ENCODE results near the gene NAA40.

Gene NAA40

DNA sequence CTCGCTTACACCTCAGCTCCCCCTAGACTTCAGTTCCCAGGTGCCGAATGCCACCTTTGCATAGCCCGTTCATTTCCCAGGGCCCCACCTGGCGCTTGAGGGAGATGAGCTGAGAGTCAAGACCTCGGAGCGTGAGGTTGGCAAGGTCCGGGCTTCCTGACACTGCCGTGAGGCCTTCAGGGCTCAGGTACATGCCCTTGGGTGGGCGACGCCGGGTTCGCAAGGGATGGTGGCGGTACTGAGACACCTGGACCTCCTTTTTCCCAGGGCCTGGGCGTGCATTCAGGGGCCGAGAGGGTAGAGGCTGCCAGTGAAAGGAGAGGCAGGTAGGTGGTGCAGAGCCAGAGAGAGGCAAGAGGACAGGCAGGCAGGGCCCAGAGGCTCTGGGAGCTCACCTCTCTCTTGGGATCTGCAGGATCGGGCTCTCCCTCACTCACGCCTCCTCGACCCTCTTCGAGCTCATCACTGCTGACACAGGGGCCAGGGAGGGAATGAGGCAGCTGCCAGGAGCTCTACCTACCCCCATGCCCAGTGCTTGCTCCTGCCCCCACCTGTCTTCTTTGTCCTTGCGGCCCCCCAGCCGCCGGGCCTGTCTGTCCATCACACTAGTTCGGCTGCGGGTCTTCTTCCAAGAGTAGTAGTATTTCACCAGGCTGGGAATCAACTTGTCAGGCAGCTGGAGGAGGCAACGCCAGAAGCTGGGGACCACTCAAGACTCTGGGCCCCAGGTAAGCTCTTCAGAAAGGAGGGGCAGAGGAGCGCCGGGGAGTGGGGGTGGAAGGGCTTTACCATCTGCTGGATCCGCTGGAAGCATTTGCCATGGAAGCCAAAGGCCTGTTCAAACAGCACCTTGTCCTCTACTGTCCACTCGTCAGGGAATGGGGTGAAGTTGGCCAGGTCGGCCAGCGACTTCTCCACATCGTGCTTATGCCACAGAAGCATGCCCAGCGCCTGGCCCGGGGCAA, 24.7 kb upstream of the NAA40 start:
- no peak for DNase-seq (ENCODE audit: low spot score)

DNA sequence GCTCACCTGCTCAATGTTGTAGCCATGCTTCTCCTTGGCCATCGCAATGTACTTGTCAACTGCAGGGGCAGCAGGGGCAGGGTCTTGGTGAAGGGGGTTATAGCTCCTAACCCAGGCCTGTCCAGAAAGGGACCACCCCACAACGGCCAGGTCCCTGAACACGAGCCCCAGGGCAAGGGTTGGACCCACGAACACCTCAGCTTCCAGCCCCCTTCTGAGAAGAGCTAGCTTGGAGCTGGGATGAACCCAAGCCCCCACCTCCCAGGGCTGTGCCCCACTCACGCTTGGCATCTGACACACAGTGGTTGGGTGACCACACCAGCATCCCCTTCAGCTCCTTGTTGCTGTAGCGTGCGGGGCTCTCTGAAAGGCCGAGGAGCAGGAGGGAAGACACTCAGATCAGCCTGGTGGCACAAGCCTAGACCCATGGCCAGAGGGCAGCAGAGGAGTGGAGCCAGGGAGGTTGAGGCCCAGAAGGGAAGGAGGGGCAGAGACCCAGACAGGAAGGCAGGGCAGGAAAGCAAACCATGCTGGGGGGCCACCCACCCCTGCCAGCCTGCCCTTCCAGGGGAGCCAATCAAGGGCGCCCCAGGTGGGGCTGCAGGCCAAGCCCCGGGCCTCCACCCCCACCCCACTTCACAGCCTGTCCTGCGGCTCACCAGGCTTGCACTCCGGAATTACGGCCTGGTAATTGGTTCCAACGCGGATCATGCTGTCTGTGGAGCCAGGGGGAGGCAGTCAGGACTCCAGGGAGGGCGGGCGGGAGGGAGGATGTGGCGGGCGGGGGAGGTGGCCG, 23.7 kb upstream of the NAA40 start:
- no peak for DNase-seq (ENCODE audit: low spot score)

DNA sequence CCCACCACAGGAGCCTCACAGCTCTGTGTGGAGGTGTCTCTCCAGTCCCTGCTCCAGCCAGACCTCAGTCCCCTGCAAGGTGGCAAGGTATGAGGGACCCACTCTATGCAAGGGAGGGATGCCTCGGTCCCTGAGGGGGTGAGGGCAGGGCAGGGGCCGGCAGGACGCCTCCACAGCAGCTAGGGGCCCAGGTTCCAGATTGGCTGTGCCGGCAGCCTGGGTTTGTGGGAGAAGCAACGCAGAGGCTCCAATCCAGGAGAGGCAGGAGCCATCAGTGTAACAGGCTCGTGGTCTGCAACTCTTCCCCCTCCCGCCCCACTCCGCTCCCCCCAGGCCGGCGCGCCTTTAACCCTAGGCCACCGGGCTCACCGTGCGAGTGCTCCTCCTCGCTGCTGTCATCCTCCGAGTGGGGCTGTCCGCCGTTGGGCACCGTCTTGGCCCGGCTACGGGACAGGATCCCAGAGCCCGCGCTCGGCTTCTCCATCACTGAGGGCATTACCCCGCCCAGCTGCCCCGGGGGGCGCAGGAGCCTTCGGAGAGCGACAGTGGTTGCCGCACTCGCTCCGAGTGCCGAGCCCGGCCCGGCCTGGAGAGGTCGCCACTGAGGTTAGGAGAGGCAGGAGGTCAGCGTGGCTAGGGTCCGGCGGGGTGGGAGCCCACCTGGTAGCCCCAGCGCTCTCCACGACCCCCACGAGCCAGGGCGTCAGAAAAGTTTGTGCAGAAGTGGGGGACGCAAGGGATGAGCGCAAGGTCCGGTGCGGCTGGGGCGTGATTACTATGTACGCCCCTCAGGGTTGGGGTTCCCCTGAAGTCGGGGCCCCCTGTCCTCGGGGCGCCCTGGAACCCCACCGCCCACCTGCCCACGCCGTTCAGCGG, 22.6 kb upstream of the NAA40 start:
- DNase-seq (ENCODE audit: low spot score) = peak; percentile 85

DNA sequence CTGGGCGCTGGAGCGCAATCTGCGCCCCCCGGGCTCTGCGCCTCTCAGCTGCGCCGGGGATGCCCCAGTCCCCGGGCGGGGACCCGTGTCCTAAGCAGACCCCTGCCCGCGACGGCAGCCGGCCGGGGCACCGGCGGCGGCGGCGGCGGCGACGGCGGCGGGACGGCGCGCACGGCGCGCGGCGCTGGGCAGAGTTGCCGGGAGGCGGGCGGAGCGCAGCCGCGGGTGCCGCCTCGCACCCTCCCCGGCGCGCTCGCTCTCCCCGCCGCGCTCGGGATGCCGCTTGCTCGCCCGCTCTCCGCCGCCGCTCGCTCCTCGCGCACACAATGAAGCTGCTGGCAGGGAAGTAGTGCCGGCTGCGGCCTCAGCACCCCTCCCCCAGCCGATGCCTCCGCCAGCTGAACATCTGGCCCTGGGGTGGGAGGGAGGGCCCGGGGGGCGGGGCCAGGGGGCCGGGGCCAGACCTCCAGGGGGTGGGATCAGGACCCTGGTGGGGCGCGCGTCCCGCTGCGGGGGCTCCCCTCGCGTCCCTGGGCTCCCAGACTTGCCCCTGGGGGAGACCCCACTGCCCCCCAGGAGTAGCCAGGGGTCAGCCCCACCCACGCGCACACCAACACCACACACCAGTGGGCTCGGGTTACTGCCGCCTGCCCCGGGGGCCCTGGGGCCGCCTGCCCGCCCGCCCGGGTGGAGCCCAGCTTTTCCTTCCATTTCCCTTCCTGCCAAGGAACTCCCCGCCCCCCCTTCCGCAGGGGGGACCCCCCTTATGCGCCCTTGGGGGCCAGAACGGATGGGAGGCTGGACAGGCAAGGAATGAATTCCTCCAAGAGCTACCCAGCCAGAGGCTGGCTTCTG, 21.7 kb upstream of the NAA40 start, which contains the start of gene RCOR2:
TSS of gene RCOR2 (minus strand) at position 328 of the 855 bp plus-strand sequence. CDS start 708 bp downstream, outside the sequence.
- peak; percentile 94 for DNase-seq (ENCODE audit: low spot score)

DNA sequence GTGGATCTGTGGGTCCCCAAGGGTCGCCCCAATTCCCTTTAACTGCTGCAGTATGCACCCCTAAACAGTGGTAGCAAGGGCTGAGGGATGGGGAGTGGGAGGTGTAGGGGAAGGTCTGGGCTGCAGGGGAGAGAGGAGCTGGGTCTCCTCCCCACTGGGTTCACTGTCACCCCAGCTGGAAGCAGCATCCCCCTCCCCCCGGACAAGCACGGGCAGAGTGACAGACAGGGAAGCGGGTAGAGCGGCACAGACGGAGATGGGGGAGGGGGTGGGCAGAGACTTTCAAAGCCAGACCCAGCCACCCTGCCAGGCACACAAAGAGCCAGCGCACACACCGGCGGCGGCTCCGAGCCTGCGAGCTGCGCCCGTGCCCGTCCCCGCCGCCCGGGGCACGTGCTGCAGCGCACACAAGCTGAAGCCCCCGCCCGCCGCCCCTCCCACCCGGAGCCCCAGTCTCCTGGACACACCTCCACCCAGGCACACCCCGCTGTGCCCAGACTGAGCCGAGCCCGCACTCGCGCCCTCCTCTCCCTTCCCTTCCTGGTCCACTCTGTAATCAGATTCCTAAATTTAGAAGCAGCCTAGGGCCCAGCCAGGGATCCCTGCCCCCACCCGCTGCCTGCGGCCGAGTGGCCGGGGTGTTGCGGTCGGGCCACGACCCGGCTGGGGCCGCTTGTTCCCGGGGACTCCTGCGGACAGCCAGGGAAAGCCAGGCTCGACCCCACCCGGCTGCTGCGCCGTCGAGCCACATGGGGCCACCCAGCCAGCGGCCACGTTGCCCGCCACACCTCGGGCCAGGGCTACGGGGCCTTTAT, 20.9 kb upstream of the NAA40 start:
- peak; percentile 59 for DNase-seq (ENCODE audit: low spot score)

DNA sequence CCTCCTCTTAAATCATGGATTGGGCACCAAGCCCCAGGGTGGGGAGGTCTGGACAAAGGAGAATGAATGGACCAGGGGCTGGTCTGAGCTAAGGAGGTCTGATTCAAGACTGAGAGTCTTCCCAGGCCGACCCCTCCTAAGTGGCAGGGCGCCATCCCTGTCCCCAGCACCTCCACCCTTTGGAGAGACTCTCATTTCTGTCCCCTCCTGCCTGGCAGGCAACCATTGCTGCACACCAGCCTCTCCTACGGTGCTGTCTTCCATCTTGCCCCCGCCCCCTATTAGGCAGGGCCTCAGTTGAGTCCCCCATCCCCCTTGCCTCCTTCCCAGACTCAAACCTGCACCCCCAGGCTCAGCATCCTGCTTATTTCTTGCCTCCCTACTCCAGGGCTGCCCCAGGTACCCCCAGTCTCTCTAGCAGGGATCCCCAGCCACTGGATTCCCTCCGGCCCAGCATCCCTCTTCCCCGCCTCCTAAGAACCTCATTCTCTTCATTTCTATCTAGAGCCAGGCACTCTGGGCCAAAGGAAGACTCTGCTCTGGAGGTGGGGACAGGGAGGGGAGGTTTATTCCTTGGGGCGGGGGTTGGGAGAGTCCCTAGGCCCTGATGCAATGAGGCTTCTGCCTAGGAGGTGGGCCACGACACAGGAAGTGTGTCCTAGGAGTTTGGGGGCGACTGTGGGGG, 20.2 kb upstream of the NAA40 start:
- DNase-seq (ENCODE audit: low spot score) = no peak

DNA sequence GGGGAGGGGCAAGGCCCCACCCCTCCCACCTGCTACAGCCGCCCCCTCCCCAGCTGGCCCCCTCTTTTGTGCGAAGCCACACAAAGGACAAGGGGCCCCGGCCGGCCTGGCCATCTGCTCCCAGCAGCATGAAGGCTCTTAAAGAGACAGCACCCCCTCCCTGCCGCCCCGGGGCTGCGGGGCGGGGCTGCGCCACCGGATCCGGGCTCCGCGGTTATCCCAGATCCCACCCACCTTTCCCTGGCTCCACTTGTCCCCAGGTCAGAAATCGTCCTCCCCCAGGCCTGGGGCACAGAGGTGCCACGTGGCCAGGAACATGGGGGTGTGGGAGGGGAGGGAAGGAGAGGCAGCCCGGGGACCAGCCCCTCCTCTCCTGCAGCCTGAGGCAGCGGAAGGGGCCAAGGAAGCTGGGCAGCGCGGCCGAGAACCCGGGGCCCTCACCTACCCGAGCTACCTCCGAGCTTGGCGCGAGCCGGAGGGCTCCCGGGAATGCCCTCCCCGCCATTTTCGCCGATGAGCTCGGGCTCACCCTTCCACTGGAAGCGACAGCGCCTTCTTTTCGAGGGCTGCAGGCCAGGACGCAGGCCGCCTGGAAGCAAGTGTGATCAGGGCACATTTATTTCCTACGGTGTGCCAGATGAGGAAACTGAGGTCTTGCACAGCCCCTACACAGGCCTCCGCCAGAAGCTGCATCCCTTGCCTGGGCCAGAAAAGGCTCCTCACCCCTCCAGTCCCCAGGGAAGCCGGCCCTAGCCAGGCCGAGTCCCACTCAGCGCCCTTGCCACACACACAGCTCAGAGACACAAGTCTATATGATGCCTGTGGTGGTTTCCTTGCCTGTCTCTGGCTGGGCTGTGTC, 19.3 kb upstream of the NAA40 start:
- DNase-seq (ENCODE audit: low spot score) = no peak

DNA sequence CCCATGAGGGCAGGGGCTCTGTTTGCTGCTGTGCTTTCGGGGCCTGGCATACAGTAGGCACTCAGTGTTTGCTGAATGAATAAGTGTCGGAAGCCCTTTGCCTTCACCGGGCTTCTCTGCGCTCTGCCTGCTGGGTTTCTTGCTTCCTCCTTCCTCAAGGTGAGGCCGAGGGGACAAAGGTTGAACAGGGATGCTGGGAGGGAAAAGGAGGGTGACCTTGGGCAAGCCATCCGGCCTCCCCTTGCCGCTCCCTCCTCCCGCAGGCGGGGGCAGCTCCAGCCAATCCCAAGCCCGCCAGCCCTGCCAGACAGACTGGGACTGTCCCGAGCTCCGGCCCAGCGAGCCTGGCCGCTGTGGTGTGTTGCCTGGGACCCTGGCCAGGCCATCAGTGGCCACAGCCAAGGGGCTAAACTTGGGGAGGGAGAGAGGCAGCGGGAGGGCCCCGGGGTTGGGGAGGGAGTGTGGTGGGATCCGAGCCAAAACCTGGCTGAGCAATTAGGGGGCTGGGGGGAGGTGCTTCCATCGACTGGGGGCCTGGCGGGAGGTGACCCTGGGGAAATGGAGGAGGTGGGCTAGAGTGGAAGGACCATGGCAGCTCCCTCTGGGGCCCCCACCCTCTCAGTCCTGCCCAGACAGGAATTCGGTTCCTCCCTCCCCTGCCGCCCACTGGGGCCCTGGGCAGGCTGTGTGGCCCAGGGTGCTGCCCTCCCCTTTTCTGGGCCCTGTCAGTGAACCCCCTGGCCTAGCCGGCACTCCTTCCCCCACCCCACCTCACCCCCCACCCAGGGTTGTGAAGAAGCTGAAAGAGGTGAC, 18.5 kb upstream of the NAA40 start:
- peak; percentile 39 for DNase-seq (ENCODE audit: low spot score)

DNA sequence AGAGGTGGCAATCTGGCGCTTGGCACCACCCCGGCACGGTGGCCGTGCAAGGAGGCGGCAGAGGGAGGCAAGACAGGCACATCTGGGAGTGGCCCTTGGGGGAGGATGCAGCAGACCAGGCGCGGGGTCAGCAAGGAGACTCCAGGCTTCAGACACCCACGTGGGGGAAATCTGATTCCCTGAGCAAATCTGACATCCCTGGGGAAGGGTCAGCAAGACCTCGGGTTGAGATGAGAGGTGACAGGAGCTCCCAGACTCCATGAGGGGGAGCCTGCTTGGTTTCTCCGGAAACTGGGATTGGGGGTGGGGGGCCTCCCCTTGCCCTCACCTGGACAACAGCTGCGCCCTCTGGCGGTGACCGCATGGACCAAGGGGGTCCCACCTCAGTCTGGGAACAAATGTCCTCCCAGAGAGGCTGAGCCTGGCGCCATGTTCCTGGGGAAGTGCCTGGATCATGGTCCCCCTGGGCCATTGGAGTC, 17.8 kb upstream of the NAA40 start:
- peak; percentile 66 for DNase-seq (ENCODE audit: low spot score)

DNA sequence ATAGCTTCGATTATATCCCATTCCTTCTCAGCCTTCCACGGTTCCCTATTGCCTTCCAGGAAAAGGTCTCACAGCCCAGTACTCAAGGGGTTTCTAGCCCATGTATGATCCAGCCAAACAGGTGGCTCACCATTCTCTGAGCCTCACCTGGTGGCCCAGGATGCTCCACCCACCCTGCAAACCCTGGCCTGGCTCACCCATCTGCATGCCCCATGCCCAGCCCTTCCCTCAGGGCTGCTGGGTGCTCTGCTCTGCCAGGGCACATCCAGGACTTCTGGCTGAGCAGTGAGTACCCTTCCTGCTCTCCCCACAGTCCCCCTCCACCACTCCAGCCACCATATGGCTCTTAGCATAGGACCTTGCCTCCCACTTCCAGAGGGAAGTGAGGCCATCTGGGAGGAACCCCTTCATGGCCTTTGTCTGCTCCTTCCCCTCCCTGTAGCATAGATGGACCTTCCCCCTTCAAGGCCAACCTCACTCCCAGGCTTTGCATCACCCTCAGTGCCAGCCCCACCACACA, 16.1 kb upstream of the NAA40 start:
- no peak for DNase-seq (ENCODE audit: low spot score)

DNA sequence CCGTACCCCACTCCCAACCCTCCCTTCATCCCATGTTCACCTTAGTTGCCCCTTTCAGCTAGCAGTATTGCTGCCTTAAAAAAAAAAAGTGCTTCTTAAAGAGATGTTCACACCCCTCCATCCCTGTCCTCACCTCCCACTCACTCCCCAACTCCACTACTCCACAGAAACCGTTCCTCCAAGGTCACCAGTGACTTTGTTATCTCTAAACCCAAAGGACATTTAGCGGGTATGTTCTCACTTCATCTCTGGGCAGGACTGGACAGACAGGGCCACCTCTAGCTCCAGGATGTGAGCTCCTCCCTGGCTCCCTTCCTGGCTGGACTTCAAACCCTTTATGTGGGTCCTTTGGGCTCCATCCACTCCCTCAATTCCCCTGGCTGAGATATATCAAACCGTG, 15.5 kb upstream of the NAA40 start:
- DNase-seq (ENCODE audit: low spot score) = no peak

DNA sequence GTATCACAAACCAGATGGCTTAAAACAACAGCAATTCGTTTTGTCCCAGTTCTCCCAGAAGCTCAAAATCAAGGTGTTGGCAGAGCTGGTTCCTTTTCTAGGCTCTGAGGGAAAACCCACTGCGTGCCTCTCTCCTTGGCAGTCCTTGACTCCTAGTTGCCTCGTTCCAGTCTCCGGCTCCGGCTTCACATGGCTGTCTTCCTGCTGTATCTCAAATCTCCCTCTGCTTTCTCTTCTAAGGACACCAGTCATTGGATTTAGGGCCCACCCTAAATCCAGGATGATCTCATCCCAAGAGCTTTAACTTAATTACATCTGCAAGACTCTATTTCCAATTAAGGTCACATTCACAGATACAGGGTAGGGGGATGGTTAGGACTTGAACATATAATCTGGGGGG, 9.2 kb upstream of the NAA40 start:
- DNase-seq (ENCODE audit: low spot score) = no peak

DNA sequence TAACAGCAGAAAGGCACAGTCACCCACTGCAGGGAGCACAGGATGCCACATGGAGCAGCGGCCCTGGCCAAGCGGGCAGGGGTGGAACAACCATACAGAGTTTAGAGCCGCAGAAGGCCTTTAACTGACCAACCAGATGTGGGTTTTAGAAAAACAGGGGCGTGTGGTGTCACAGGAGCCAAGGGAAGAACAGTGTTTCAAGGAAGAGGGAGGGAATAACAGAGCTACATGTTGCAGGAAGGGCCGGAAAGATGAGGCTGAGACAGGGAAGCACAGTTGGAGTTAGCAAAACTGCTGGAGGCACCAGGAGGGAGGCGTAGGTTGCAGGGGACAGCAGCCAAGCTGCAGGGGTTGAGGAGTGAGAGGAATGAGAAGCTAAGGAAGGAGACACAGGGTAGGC, 7.8 kb upstream of the NAA40 start:
- no peak for DNase-seq (ENCODE audit: low spot score)

DNA sequence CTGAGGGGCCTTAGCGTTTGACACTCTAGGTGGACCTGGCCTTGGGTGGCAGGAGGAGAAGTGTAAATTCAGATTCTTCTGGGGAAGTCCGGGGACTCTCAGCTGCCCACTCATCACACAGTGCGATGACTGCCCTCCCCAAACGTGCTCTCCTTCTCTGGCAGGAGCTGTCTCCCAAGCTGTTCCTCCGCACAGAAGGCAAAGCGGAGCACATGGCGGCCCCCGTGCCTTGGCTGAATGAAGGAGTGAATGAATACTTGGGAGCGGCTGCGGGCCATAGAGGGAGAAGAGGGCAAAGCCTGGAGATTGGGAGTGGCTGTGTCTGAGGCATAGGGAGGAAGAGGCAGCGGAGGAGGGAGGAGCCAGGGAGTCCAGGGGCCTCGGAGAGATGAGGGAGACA, 6.9 kb upstream of the NAA40 start:
- DNase-seq (ENCODE audit: low spot score) = no peak

DNA sequence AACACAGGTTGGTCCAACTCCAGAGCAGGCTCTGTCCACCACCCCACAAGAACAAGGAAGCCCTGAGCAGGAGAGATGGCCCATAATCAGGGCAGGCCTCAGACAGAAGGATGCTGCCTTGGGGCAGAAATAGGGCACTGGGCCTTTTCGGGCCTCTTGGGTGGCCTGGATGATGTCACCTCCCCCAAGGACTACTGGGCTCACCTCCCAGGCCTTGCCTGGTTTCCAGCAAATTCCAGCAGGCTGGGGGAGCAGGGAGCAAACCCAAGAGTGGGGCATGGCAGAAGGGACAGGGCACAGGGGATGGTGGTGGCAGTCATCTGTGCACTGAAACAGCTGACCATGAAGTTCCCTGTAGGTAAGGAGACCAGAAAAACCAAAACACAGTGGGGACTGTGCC, 5.3 kb upstream of the NAA40 start:
- DNase-seq (ENCODE audit: low spot score) = no peak

DNA sequence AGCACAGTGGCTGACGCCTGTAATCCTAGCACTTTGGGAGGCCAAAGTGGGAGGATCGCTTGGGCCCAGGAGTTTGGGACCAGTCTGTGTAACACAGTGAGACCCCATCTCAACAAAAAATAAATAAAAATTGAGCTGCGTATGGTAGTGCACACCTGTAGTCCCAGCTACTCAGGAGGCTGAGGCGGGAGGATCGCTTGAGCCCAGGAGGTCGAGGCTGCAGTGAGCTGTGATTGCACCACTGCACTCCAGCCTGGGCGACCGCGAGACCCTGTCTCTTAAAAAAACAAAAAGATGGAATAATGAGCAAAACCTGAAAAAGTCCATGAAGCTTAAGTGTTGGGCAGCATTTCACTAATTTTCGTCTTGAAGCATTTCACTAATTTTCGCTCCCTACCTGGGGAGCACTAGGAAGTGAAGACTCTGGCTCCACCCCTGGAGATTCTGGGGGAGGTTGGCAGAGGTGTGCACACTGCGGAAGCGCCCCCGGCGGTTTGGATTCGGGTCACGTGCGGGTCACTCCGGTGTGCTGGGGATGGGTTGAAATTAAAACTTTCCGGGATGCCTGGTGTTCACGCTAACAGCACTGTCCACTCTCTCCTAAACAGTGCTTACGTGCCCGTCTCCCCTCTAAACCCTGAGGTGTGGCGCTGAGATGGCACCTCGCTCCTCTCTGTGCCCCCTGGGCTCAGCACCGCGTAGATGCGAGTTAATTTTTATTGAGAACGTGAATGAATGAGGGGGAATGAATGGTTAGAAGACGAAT, 906 bp upstream of the NAA40 start:
- DNase-seq (ENCODE audit: low spot score) = no peak
